ENCODE data around the gene JAML. TPM values are rescaled to one million over a fixed set of nuclear protein-coding genes. Genes with fewer than 3 reads are reported as not detected.

Gene JAML
- total and polyA plus RNA-seq, 2 of the 13 experiments (the other 11 are each of a cell fraction or from before 2014, with no cell fraction given): 2.0 to 3.3 TPM

DNA sequence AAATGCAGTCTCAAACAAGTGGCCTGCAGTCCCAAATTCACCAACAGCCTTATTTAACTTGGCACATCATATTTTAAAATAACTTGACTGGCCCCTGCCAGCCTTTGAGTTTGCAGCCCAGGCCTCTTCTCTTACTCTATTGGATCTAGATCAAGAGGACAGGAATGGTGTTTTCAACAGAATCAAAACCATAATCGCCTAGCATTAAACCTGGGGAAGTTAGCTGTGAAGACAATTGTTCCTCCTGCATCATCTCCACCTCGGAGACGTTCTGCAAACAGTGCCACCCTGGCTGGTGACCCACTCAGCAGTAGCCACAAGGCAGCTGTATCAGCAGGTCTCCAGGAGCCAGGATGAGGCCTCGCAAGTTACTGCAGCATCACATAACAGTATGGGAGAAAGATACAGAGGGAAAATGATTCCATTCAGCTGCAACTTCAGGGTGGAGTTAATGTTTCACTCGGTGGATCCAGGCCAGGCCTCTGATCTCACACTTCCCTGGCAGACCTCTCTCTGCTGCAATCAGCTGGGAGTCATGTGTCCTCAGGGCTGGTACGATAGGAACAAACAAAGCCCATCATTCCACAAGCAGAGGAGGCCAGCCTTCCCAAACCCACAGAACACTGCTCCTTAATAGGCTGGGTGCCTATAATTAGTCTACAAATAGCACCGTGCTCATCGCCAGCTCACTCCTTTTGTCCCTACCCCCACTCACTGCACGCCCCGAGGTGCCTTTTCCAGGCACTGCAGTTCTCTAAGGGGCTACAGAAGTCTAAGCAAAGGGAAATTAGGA, 29.8 kb downstream of the JAML start (continued):
- TF ChIP-seq, protein P1, sequence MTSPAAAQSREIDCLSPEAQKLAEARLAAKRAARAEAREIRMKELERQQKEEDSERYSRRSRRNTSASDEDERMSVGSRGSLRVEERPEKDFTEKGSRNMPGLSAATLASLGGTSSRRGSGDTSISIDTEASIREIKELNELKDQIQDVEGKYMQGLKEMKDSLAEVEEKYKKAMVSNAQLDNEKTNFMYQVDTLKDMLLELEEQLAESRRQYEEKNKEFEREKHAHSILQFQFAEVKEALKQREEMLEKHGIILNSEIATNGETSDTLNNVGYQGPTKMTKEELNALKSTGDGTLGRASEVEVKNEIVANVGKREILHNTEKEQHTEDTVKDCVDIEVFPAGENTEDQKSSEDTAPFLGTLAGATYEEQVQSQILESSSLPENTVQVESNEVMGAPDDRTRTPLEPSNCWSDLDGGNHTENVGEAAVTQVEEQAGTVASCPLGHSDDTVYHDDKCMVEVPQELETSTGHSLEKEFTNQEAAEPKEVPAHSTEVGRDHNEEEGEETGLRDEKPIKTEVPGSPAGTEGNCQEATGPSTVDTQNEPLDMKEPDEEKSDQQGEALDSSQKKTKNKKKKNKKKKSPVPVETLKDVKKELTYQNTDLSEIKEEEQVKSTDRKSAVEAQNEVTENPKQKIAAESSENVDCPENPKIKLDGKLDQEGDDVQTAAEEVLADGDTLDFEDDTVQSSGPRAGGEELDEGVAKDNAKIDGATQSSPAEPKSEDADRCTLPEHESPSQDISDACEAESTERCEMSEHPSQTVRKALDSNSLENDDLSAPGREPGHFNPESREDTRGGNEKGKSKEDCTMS (CRISPR knock-in tag; conservative IDR thresholded peaks at IDR 0.05): no peak
- TF ChIP-seq NPAS2 (CRISPR knock-in tag; IDR thresholded peaks at IDR 0.05; ENCODE audit: borderline replicate concordance) (no peak), NFYB (CRISPR knock-in tag; IDR thresholded peaks at IDR 0.05) (0 out of 2 replicates have a peak, but pooled peaks have one; percentile 26), NRL (CRISPR knock-in tag; IDR thresholded peaks at IDR 0.05; ENCODE audit: borderline replicate concordance) (no peak), POLR2A (IDR thresholded peaks at IDR 0.05; ENCODE audit: insufficient read depth in 1 of 2, low read depth in 2 of 2, low read length in 2 of 2) (peak; percentile 63 to 75; a peak in 3 of 4 replicates), TARDBP (CRISPR knock-in tag; IDR thresholded peaks at IDR 0.05) (peak; percentile 62), HMG20A (CRISPR knock-in tag; IDR thresholded peaks at IDR 0.05; ENCODE audit: borderline replicate concordance) (peak; percentile 69; the same call in 1 of the 2 replicates), ZNF83 (CRISPR knock-in tag; IDR thresholded peaks at IDR 0.05; ENCODE audit: borderline replicate concordance) (no peak), ZNF670 (CRISPR knock-in tag; IDR thresholded peaks at IDR 0.05; ENCODE audit: borderline replicate concordance) (no peak), SIX1 (CRISPR knock-in tag; IDR thresholded peaks at IDR 0.05; ENCODE audit: borderline replicate concordance) (peak; percentile 79; the same call in 1 of the 2 replicates), YEATS4 (CRISPR knock-in tag; IDR thresholded peaks at IDR 0.05; ENCODE audit: borderline replicate concordance) (no peak), SALL2 (CRISPR knock-in tag; IDR thresholded peaks at IDR 0.05) (no peak; the same call in 1 of the 2 replicates), THYN1 (CRISPR knock-in tag; IDR thresholded peaks at IDR 0.05; ENCODE audit: borderline replicate concordance, low read depth) (no peak), SP5 (CRISPR knock-in tag; IDR thresholded peaks at IDR 0.05; ENCODE audit: borderline replicate concordance, low read depth) (no peak), ZNF441 (CRISPR knock-in tag; IDR thresholded peaks at IDR 0.05; ENCODE audit: borderline replicate concordance) (peak; percentile 88), NFE2L1 (CRISPR knock-in tag; IDR thresholded peaks at IDR 0.05; ENCODE audit: borderline replicate concordance) (no peak), ZNF292 (CRISPR knock-in tag; IDR thresholded peaks at IDR 0.05; ENCODE audit: borderline replicate concordance, low read depth) (peak; percentile 90; the same call in 1 of the 2 replicates)
- TF ChIP-seq, protein P2, sequence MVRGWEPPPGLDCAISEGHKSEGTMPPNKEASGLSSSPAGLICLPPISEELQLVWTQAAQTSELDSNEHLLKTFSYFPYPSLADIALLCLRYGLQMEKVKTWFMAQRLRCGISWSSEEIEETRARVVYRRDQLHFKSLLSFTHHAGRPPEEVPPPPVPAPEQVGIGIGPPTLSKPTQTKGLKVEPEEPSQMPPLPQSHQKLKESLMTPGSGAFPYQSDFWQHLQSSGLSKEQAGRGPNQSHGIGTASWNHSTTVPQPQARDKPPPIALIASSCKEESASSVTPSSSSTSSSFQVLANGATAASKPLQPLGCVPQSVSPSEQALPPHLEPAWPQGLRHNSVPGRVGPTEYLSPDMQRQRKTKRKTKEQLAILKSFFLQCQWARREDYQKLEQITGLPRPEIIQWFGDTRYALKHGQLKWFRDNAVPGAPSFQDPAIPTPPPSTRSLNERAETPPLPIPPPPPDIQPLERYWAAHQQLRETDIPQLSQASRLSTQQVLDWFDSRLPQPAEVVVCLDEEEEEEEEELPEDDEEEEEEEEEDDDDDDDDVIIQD (CRISPR knock-in tag; IDR thresholded peaks at IDR 0.05; ENCODE audit: low read depth): peak; percentile 92
- TF ChIP-seq, protein P3, sequence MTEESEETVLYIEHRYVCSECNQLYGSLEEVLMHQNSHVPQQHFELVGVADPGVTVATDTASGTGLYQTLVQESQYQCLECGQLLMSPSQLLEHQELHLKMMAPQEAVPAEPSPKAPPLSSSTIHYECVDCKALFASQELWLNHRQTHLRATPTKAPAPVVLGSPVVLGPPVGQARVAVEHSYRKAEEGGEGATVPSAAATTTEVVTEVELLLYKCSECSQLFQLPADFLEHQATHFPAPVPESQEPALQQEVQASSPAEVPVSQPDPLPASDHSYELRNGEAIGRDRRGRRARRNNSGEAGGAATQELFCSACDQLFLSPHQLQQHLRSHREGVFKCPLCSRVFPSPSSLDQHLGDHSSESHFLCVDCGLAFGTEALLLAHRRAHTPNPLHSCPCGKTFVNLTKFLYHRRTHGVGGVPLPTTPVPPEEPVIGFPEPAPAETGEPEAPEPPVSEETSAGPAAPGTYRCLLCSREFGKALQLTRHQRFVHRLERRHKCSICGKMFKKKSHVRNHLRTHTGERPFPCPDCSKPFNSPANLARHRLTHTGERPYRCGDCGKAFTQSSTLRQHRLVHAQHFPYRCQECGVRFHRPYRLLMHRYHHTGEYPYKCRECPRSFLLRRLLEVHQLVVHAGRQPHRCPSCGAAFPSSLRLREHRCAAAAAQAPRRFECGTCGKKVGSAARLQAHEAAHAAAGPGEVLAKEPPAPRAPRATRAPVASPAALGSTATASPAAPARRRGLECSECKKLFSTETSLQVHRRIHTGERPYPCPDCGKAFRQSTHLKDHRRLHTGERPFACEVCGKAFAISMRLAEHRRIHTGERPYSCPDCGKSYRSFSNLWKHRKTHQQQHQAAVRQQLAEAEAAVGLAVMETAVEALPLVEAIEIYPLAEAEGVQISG (CRISPR knock-in tag; IDR thresholded peaks at IDR 0.05): peak; percentile 77
- TF ChIP-seq, protein P4, sequence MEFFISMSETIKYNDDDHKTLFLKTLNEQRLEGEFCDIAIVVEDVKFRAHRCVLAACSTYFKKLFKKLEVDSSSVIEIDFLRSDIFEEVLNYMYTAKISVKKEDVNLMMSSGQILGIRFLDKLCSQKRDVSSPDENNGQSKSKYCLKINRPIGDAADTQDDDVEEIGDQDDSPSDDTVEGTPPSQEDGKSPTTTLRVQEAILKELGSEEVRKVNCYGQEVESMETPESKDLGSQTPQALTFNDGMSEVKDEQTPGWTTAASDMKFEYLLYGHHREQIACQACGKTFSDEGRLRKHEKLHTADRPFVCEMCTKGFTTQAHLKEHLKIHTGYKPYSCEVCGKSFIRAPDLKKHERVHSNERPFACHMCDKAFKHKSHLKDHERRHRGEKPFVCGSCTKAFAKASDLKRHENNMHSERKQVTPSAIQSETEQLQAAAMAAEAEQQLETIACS (CRISPR knock-in tag; IDR thresholded peaks at IDR 0.05): no peak
- TF ChIP-seq, protein P5, sequence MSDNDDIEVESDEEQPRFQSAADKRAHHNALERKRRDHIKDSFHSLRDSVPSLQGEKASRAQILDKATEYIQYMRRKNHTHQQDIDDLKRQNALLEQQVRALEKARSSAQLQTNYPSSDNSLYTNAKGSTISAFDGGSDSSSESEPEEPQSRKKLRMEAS (IDR thresholded peaks at IDR 0.05): peak; percentile 77
